Measurements from ENCODE around the gene ALOX5AP. TPM values are rescaled to one million over a fixed set of nuclear protein-coding genes. Genes with fewer than 3 reads are reported as not detected.

Gene ALOX5AP
- total and polyA plus RNA-seq, 10 of the 15 experiments (the other 5 are each of a cell fraction or from before 2014, with no cell fraction given): 45.9 to 426 (median 109) TPM

DNA sequence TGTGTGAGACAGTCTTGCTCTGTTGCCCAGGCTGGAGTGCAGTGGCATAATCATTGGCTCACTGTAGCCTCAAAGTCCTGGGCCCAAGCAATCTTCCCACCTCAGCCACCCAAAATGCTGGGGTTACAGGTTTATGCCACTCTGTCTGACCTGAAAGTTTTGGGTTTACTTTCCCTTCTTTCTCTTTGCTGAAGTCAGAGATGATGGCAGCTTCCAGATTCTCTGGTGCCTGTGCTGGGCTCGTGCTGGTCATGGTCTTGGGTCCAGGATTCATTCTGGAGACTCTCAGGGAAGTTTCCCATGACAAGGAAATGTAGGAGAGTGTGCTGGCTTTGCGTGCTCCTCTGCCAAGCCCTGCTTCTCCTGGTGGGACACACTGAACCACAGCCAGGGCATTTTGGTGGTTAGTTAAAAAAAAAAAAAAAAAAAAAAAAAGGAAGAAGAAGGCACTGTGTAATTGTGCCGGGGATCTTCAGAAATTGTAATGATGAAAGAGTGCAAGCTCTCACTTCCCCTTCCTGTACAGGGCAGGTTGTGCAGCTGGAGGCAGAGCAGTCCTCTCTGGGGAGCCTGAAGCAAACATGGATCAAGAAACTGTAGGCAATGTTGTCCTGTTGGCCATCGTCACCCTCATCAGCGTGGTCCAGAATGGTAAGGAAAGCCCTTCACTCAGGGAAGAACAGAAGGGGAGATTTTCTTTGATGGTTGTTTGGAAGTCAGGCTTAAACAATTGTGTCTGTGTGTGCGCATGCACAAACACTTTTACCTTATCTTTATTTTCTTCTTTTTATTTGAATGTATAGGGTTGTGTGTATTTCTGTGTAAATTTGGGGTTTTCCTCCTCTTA lies at the start of gene ALOX5AP (continued):
- TF ChIP-seq, protein P1, sequence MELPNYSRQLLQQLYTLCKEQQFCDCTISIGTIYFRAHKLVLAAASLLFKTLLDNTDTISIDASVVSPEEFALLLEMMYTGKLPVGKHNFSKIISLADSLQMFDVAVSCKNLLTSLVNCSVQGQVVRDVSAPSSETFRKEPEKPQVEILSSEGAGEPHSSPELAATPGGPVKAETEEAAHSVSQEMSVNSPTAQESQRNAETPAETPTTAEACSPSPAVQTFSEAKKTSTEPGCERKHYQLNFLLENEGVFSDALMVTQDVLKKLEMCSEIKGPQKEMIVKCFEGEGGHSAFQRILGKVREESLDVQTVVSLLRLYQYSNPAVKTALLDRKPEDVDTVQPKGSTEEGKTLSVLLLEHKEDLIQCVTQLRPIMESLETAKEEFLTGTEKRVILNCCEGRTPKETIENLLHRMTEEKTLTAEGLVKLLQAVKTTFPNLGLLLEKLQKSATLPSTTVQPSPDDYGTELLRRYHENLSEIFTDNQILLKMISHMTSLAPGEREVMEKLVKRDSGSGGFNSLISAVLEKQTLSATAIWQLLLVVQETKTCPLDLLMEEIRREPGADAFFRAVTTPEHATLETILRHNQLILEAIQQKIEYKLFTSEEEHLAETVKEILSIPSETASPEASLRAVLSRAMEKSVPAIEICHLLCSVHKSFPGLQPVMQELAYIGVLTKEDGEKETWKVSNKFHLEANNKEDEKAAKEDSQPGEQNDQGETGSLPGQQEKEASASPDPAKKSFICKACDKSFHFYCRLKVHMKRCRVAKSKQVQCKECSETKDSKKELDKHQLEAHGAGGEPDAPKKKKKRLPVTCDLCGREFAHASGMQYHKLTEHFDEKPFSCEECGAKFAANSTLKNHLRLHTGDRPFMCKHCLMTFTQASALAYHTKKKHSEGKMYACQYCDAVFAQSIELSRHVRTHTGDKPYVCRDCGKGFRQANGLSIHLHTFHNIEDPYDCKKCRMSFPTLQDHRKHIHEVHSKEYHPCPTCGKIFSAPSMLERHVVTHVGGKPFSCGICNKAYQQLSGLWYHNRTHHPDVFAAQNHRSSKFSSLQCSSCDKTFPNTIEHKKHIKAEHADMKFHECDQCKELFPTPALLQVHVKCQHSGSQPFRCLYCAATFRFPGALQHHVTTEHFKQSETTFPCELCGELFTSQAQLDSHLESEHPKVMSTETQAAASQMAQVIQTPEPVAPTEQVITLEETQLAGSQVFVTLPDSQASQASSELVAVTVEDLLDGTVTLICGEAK (IDR thresholded peaks at IDR 0.05; ENCODE audit: borderline replicate concordance): no peak
- TF ChIP-seq BMI1 (IDR thresholded peaks at IDR 0.05; ENCODE audit: borderline replicate concordance) (peak; percentile 49; the same call in 1 of the 2 replicates), MEF2A (IDR thresholded peaks at IDR 0.05; ENCODE audit: insufficient read depth, low read depth, low read length) (0 out of 2 replicates have a peak, but pooled peaks have one; percentile 42), CHD2 (IDR thresholded peaks at IDR 0.05; ENCODE audit: borderline replicate concordance, low read depth, low read length) (peak; percentile 41; the same call in 1 of the 2 replicates), ETV6 (conservative IDR thresholded peaks at IDR 0.05 in 1 of 2, IDR thresholded peaks at IDR 0.05 in 1 of 2; ENCODE audit: borderline replicate concordance in 1 of 2, low read depth in 1 of 2) (peak in 1 of 2 experiments; percentile 89; a peak in 2 of 4 replicates), BHLHE40 (IDR thresholded peaks at IDR 0.05; ENCODE audit: borderline replicate concordance in 1 of 2, low read depth in 2 of 2, low read length in 1 of 2) (peak; percentile 50 to 78; a peak in 2 of 4 replicates), TAF1 (IDR thresholded peaks at IDR 0.05; ENCODE audit: borderline replicate concordance, low read depth, low read length) (peak; percentile 76), BRCA1 (IDR thresholded peaks at IDR 0.05; ENCODE audit: low read depth, low read length) (no peak), BCL11A (IDR thresholded peaks at IDR 0.05; ENCODE audit: low read depth, low read length) (peak; percentile 94), EGR1 (IDR thresholded peaks at IDR 0.05; ENCODE audit: borderline replicate concordance in 1 of 2, low read depth in 2 of 2, low read length in 2 of 2) (no peak), ZNF217 (IDR thresholded peaks at IDR 0.05) (peak; percentile 44; the same call in 1 of the 2 replicates), RAD51 (IDR thresholded peaks at IDR 0.05) (0 out of 2 replicates have a peak, but pooled peaks have one; percentile 13), HCFC1 (IDR thresholded peaks at IDR 0.05; ENCODE audit: low read length) (no peak)
- TF ChIP-seq, protein P2, sequence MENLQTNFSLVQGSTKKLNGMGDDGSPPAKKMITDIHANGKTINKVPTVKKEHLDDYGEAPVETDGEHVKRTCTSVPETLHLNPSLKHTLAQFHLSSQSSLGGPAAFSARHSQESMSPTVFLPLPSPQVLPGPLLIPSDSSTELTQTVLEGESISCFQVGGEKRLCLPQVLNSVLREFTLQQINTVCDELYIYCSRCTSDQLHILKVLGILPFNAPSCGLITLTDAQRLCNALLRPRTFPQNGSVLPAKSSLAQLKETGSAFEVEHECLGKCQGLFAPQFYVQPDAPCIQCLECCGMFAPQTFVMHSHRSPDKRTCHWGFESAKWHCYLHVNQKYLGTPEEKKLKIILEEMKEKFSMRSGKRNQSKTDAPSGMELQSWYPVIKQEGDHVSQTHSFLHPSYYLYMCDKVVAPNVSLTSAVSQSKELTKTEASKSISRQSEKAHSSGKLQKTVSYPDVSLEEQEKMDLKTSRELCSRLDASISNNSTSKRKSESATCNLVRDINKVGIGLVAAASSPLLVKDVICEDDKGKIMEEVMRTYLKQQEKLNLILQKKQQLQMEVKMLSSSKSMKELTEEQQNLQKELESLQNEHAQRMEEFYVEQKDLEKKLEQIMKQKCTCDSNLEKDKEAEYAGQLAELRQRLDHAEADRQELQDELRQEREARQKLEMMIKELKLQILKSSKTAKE (IDR thresholded peaks at IDR 0.05; ENCODE audit: low read depth, poor library complexity, severe bottlenecking): peak; percentile 38
- TF ChIP-seq, protein P3, sequence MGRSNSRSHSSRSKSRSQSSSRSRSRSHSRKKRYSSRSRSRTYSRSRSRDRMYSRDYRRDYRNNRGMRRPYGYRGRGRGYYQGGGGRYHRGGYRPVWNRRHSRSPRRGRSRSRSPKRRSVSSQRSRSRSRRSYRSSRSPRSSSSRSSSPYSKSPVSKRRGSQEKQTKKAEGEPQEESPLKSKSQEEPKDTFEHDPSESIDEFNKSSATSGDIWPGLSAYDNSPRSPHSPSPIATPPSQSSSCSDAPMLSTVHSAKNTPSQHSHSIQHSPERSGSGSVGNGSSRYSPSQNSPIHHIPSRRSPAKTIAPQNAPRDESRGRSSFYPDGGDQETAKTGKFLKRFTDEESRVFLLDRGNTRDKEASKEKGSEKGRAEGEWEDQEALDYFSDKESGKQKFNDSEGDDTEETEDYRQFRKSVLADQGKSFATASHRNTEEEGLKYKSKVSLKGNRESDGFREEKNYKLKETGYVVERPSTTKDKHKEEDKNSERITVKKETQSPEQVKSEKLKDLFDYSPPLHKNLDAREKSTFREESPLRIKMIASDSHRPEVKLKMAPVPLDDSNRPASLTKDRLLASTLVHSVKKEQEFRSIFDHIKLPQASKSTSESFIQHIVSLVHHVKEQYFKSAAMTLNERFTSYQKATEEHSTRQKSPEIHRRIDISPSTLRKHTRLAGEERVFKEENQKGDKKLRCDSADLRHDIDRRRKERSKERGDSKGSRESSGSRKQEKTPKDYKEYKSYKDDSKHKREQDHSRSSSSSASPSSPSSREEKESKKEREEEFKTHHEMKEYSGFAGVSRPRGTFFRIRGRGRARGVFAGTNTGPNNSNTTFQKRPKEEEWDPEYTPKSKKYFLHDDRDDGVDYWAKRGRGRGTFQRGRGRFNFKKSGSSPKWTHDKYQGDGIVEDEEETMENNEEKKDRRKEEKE (IDR thresholded peaks at IDR 0.05): no peak
- TF ChIP-seq, protein P4, sequence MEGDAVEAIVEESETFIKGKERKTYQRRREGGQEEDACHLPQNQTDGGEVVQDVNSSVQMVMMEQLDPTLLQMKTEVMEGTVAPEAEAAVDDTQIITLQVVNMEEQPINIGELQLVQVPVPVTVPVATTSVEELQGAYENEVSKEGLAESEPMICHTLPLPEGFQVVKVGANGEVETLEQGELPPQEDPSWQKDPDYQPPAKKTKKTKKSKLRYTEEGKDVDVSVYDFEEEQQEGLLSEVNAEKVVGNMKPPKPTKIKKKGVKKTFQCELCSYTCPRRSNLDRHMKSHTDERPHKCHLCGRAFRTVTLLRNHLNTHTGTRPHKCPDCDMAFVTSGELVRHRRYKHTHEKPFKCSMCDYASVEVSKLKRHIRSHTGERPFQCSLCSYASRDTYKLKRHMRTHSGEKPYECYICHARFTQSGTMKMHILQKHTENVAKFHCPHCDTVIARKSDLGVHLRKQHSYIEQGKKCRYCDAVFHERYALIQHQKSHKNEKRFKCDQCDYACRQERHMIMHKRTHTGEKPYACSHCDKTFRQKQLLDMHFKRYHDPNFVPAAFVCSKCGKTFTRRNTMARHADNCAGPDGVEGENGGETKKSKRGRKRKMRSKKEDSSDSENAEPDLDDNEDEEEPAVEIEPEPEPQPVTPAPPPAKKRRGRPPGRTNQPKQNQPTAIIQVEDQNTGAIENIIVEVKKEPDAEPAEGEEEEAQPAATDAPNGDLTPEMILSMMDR (IDR thresholded peaks at IDR 0.05 in 2 of 3, conservative IDR thresholded peaks at IDR 0.05 in 1 of 3; ENCODE audit: control insufficient read depth in 2 of 3, extremely low read depth in 1 of 3, insufficient read depth in 1 of 3, low read depth in 3 of 3, low read length in 3 of 3): no peak

Data from GM12878 (cell line).